OCI-LY7 (cell line): ENCODE results near the gene DPH7. TPM values are rescaled to one million over a fixed set of nuclear protein-coding genes. Genes with fewer than 3 reads are reported as not detected.
"Not testable (repeated sequence)": the region's sequence is repeated elsewhere in the genome, so short reads cannot be mapped to it uniquely, and the experiment has no call there.

Experiments used
- BruUV-seq: library from RNA; stranded (reverse); fragments of 400-500 nt; replicated peaks from 2 replicates; lab custom pipeline; 2021; lab: Mats Ljungman, UMichigan
- CTCF ChIA-PET: fragments of 300-600 bp; sonication (Branson Sonifier 250); formaldehyde crosslinking; loops from one replicate; lab custom pipeline; 2022; ENCODE audit warnings: antibody characterized with exemption; ENCODE audit not compliant: unreplicated experiment; lab: Charles Lee
- POLR2A ChIA-PET: fragments of 300-600 bp; sonication (Branson Sonifier 250); formaldehyde crosslinking; loops from one replicate; lab custom pipeline; 2022; ENCODE audit warnings: antibody characterized with exemption; lab: Charles Lee
- DNase-seq: peaks from one replicate; pipeline ENCODE4 v3.0.0-alpha.2; 2015; ENCODE audit warnings: low spot score
- H2AFZ ChIP-seq: fragments of 200-600 bp; sonication (generic), shearing (Covaris generic); 2 replicates; pipeline ENCODE4 v1.6.1; 2014; ENCODE audit warnings: mild to moderate bottlenecking, antibody characterized with exemption, low read length, moderate library complexity
- H3K27ac ChIP-seq: fragments of 200-600 bp; sonication (generic); 2 replicates; pipeline ENCODE4 v1.5.1; 2014; ENCODE audit warnings: mixed run types, low read depth, mild to moderate bottlenecking, moderate library complexity, low read length, inconsistent platforms; ENCODE audit not compliant: poor library complexity, severe bottlenecking
- H3K36me3 ChIP-seq: fragments of 200-600 bp; sonication (generic); 2 replicates; pipeline ENCODE4 v1.6.1; 2014; ENCODE audit warnings: mild to moderate bottlenecking, antibody characterized with exemption, low read length, moderate library complexity, mixed read lengths; ENCODE audit not compliant: insufficient read depth
- H3K4me1 ChIP-seq: fragments of 200-600 bp; sonication (generic); 2 replicates; pipeline ENCODE4 v1.5.1; 2014; ENCODE audit warnings: mild to moderate bottlenecking, low read length; ENCODE audit not compliant: insufficient read depth, poor library complexity, severe bottlenecking
- H3K4me2 ChIP-seq: fragments of 200-600 bp; sonication (generic); 2 replicates; pipeline ENCODE4 v1.6.1; 2014; ENCODE audit warnings: mild to moderate bottlenecking, low read length
- H3K4me3 ChIP-seq: fragments of 200-600 bp; sonication (generic); 2 replicates; pipeline ENCODE4 v1.5.1; 2014; ENCODE audit warnings: mild to moderate bottlenecking, low read depth, low read length; ENCODE audit not compliant: poor library complexity, severe bottlenecking
- H3K79me2 ChIP-seq: fragments of 200-600 bp; sonication (generic); 2 replicates; pipeline ENCODE4 v1.6.1; 2016; ENCODE audit warnings: low read depth, mild to moderate bottlenecking, low read length, moderate library complexity, mixed read lengths; ENCODE audit not compliant: insufficient read depth
- H3K9me2 ChIP-seq: fragments of 200-600 bp; sonication (generic); 2 replicates; pipeline ENCODE4 v1.6.1; 2016; ENCODE audit warnings: mild to moderate bottlenecking, low read length, mixed read lengths; ENCODE audit not compliant: insufficient read depth
- H3K9me3 ChIP-seq: fragments of 200-600 bp; sonication (generic); 2 replicates; pipeline ENCODE4 v1.6.1; 2014; ENCODE audit warnings: mild to moderate bottlenecking, mixed run types, low read length, mixed read lengths
- H4K20me1 ChIP-seq: fragments of 200-600 bp; sonication (generic); 2 replicates; pipeline ENCODE4 v1.6.1; 2014; ENCODE audit warnings: mild to moderate bottlenecking, antibody characterized with exemption, low read length, moderate library complexity, mixed read lengths; ENCODE audit not compliant: insufficient read depth
- CTCF ChIP-seq: fragments of 200-600 bp; sonication (generic); conservative IDR thresholded peaks from 2 replicates; pipeline ENCODE4 v1.5.1; 2014; ENCODE audit warnings: mild to moderate bottlenecking, antibody characterized with exemption, low read length, moderate library complexity, mixed read lengths
- EZH2phosphoT487 ChIP-seq: fragments of 200-600 bp; sonication (generic); IDR thresholded peaks from 2 replicates; pipeline ENCODE4 v1.6.1; 2018; ENCODE audit warnings: low read depth, borderline replicate concordance, mild to moderate bottlenecking, mixed run types, antibody characterized with exemption, low read length, moderate library complexity, mixed read lengths
- intact Hi-C: fragments of 100-400 bp; cut with micrococcal nuclease; formaldehyde crosslinking; loops from one replicate; pipeline ENCODE4 v1.10.0; 2022; ENCODE audit not compliant: unreplicated experiment
- total RNA-seq, 2 experiments: library from RNA; depleted of rRNA in 1 of 2; stranded (reverse); fragments of >200 nt in 1 of 2; shearing (Covaris generic) in 1 of 2; gene quantifications; 2 replicates each; pipeline ENCODE4 v1.2.3, GENCODE V29; 2014 to 2022

DPH7 gene
- total RNA-seq, 2 experiments from 2014 or later: 72.9 to 95.6 TPM

GRCh38 chr9:137556069-137556838 is 22.5 kb downstream of the DPH7 start:
- H4K20me1 ChIP-seq: no peaks in the 10 kb centered on the region
- H3K27ac ChIP-seq: no peak overlapping the region
- CTCF ChIA-PET: no interaction called here
- H3K36me3 ChIP-seq: peaks cover 76% of the 10 kb centered on the region
- TF ChIP-seq CTCF (no peak), EZH2phosphoT487 (no peak)
- H3K4me3 ChIP-seq: no peak overlapping the region
- no peak for DNase-seq
- no peak overlapping the region for H3K4me2 ChIP-seq
- no peaks in the 10 kb centered on the region for H3K9me2 ChIP-seq
- peaks cover 5% of the 10 kb centered on the region for H3K4me1 ChIP-seq
- no TSS peak for BruUV-seq
- H3K9me3 ChIP-seq: no peaks in the 10 kb centered on the region
- H2AFZ ChIP-seq: no peak overlapping the region
- intact Hi-C loops: no loop called here
- peaks cover 6% of the 10 kb centered on the region; the same call in 1 of the 2 replicates for H3K79me2 ChIP-seq
- POLR2A ChIA-PET: no interaction called here

GRCh38 chr9:137555179-137555578 is 23.5 kb downstream of the DPH7 start:
- DNase-seq: no peak
- CTCF ChIA-PET: no interaction called here
- H3K4me3 ChIP-seq: no peak overlapping the region
- POLR2A ChIA-PET: no interaction called here
- H3K4me1 ChIP-seq: peaks cover 8% of the 10 kb centered on the region
- no peak overlapping the region for H3K4me2 ChIP-seq
- H3K27ac ChIP-seq: no peak overlapping the region
- H2AFZ ChIP-seq: no peak overlapping the region
- no peak for TF ChIP-seq EZH2phosphoT487
- no peaks in the 10 kb centered on the region for H3K9me3 ChIP-seq
- TSS peak; percentile 52 for BruUV-seq
- H3K36me3 ChIP-seq: peaks cover 69% of the 10 kb centered on the region
- H3K9me2 ChIP-seq: no peaks in the 10 kb centered on the region
- H3K79me2 ChIP-seq: peaks cover 6% of the 10 kb centered on the region; the same call in 1 of the 2 replicates
- H4K20me1 ChIP-seq: no peaks in the 10 kb centered on the region
- intact Hi-C loops: no loop called here

- POLR2A ChIA-PET: interaction anchor here (0.7 kb wide), 1 partner anchor 31 kb away, joined by 4 read pairs; no protein-coding TSS in a partner anchor
- no peak for DNase-seq
- Histone ChIP-seq H4K20me1 (no peaks in the 10 kb centered on the region), H3K9me2 (no peaks in the 10 kb centered on the region), H2AFZ (no peak overlapping the region), H3K4me3 (no peak overlapping the region), H3K4me2 (no peak overlapping the region), H3K9me3 (no peaks in the 10 kb centered on the region), H3K4me1 (peaks cover 16% of the 10 kb centered on the region), H3K79me2 (peaks cover 6% of the 10 kb centered on the region; the same call in 1 of the 2 replicates), H3K36me3 (peaks cover 60% of the 10 kb centered on the region), H3K27ac (no peak overlapping the region)
- no peak for TF ChIP-seq CTCF
- TF ChIP-seq EZH2phosphoT487: no peak
- BruUV-seq: no TSS peak
- intact Hi-C loops: no loop called here
- CTCF ChIA-PET: interaction anchor here (0.6 kb wide), 1 partner anchor 515 kb away, joined by 3 read pairs; no protein-coding TSS in a partner anchor
Observed at GRCh38 chr9:137554349-137554748, 24.4 kb downstream of the DPH7 start.

- Histone ChIP-seq H3K36me3 (peaks cover 58% of the 10 kb centered on the region), H3K4me1 (peaks cover 16% of the 10 kb centered on the region)
- POLR2A ChIA-PET: interaction anchor here (1.2 kb wide), 1 partner anchor 22 kb away, joined by 3 read pairs; no protein-coding TSS in a partner anchor
- H3K79me2 ChIP-seq, H3K27ac ChIP-seq, intact Hi-C loops, BruUV-seq, H4K20me1 ChIP-seq, H3K4me3 ChIP-seq, H3K9me3 ChIP-seq, H3K9me2 ChIP-seq, H3K4me2 ChIP-seq, DNase-seq, H2AFZ ChIP-seq, CTCF ChIA-PET: not testable (repeated sequence)
Observed at GRCh38 chr9:137553654-137554053, 25.1 kb downstream of the DPH7 start.
